Measurements from ENCODE around the gene TRPM7.
"Not testable (repeated sequence)": the region's sequence is repeated elsewhere in the genome, so short reads cannot be mapped to it uniquely, and the experiment has no call there.

TRPM7 gene

GRCh38 chr15:50576166-50576565, 110.4 kb downstream of the TRPM7 start:
- no peak for DNase-seq (ENCODE audit: low read depth in 2 of 2)

- DNase-seq (ENCODE audit: low read depth in 2 of 2), result not testable (repeated sequence)
Measured at GRCh38 chr15:50573842-50574241, 112.8 kb downstream of the TRPM7 start.

GRCh38 chr15:50563756-50564155, 122.8 kb downstream of the TRPM7 start:
- peak in 1 of 2 donors; percentile 16 for DNase-seq (ENCODE audit: low read depth in 2 of 2)

GRCh38 chr15:50562735-50563640, 123.6 kb downstream of the TRPM7 start:
- peak; percentile 13 to 15 for DNase-seq (ENCODE audit: low read depth in 2 of 2)

- DNase-seq (ENCODE audit: low read depth in 2 of 2), result no peak
Measured at GRCh38 chr15:50558012-50558411, 128.6 kb downstream of the TRPM7 start.

GRCh38 chr15:50556642-50557371, 129.8 kb downstream of the TRPM7 start:
- no peak for DNase-seq (ENCODE audit: low read depth in 2 of 2)

- DNase-seq (ENCODE audit: low read depth in 2 of 2), result no peak
Measured at GRCh38 chr15:50552238-50552637, 134.4 kb downstream of the TRPM7 start.

GRCh38 chr15:50549326-50549725, 137.3 kb downstream of the TRPM7 start:
- no peak for DNase-seq (ENCODE audit: low read depth in 2 of 2)

- no peak for DNase-seq (ENCODE audit: low read depth in 2 of 2)
Measured at GRCh38 chr15:50546566-50546965, 140.0 kb downstream of the TRPM7 start, which contains the start of gene USP50. USP50 (minus strand) TSS chr15:50546666; CDS start chr15:50546525, 141 bp downstream.

GRCh38 chr15:50544368-50544767, 142.2 kb downstream of the TRPM7 start:
- DNase-seq (ENCODE audit: low read depth in 2 of 2), result no peak

- no peak for DNase-seq (ENCODE audit: low read depth in 2 of 2)
Measured at GRCh38 chr15:50543556-50543955, 143.0 kb downstream of the TRPM7 start.

GRCh38 chr15:50542887-50543210, 143.7 kb downstream of the TRPM7 start:
- no peak for DNase-seq (ENCODE audit: low read depth in 2 of 2)

- DNase-seq (ENCODE audit: low read depth in 2 of 2), result no peak
Measured at GRCh38 chr15:50531766-50532165, 154.8 kb downstream of the TRPM7 start.

- no peak for DNase-seq (ENCODE audit: low read depth in 2 of 2)
Measured at GRCh38 chr15:50531163-50531562, 155.4 kb downstream of the TRPM7 start.

GRCh38 chr15:50523851-50524251, 162.7 kb downstream of the TRPM7 start:
- no peak for DNase-seq (ENCODE audit: low read depth in 2 of 2)

- DNase-seq (ENCODE audit: low read depth in 2 of 2), result no peak
Measured at GRCh38 chr15:50519740-50520425, 166.7 kb downstream of the TRPM7 start.

- DNase-seq (ENCODE audit: low read depth in 2 of 2), result no peak
Measured at GRCh38 chr15:50513001-50513400, 173.6 kb downstream of the TRPM7 start.
